ENCODE data around the gene ZNF74. TPM values are rescaled to one million over a fixed set of nuclear protein-coding genes. Genes with fewer than 3 reads are reported as not detected.

The ZNF74 gene
- total RNA-seq, 1 experiment from 2014 or later = 34.3 TPM

DNA sequence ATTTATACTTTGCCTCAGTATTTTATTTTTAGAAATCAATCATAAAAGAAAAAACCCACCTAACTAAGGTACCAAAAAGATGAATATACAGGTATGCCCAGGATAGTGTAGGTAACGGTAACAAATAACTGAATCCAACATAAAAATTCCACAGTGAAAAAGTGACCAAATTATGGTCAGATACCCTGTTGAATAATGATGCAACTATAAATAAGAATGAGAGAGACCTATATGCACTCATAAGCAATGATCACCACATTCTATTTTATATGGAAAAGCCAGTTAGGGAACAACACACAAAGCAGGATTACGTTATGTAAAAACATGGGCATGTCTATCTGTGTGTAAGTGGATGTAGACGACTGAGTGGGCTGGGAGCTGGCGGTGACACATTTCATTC, 7.0 kb upstream of the ZNF74 start:
- Histone ChIP-seq H3K23ac (ENCODE audit: insufficient read length, low read depth, low read length) (no peak overlapping the region), H3K4me2 (ENCODE audit: insufficient read depth, insufficient read length, low read length) (no peak overlapping the region), H3K23me2 (ENCODE audit: insufficient read length, low read depth, low read length, poor library complexity, severe bottlenecking) (no peaks in the 10 kb centered on the region), H3K14ac (ENCODE audit: insufficient read depth, low read length) (no peak overlapping the region), H4K91ac (ENCODE audit: insufficient read length, low read depth, low read length) (no peak overlapping the region), H3K4ac (ENCODE audit: low read depth, low read length) (no peak overlapping the region), H2BK12ac (ENCODE audit: insufficient read length, low read depth, low read length) (no peak overlapping the region), H3K79me2 (ENCODE audit: insufficient read depth, low read length) (no peaks in the 10 kb centered on the region), H3K27ac (ENCODE audit: insufficient read length, low read depth, low read length) (no peak overlapping the region), H4K20me1 (ENCODE audit: control insufficient read depth, insufficient read depth, insufficient read length) (no peaks in the 10 kb centered on the region), H3K18ac (ENCODE audit: insufficient read length, low read depth, low read length) (no peak overlapping the region), H3K27me3 (ENCODE audit: insufficient read depth, low read length) (no peaks in the 10 kb centered on the region), H2AFZ (ENCODE audit: low read length) (no peak overlapping the region), H3T11ph (ENCODE audit: low read length) (no peak overlapping the region), H3K56ac (ENCODE audit: insufficient read length, low read depth, low read length) (no peak overlapping the region), H2BK5ac (ENCODE audit: insufficient read length, low read length) (no peak overlapping the region), H3K79me1 (ENCODE audit: insufficient read depth, low read depth, low read length, poor library complexity, severe bottlenecking) (no peaks in the 10 kb centered on the region), H4K5ac (ENCODE audit: insufficient read length, low read depth, low read length) (no peak overlapping the region), H2AK5ac (ENCODE audit: insufficient read length, low read length) (no peak overlapping the region), H3K9me3 (ENCODE audit: control insufficient read depth, low read depth, low read length) (no peaks in the 10 kb centered on the region), H3K4me1 (ENCODE audit: insufficient read depth, low read length) (no peaks in the 10 kb centered on the region), H2BK120ac (ENCODE audit: low read depth, low read length, poor library complexity, severe bottlenecking) (no peak overlapping the region), H2BK15ac (ENCODE audit: low read depth, low read length) (no peak overlapping the region), H3K9ac (ENCODE audit: extremely low read depth, insufficient read length, low read length) (no peak overlapping the region), H2BK20ac (ENCODE audit: low read depth, low read length, poor library complexity, severe bottlenecking) (no peak overlapping the region), H4K8ac (replicated peaks; ENCODE audit: insufficient read length, low read depth, low read length) (no peak overlapping the region)
- Mint-ChIP-seq H3K27ac (no peak overlapping the region), H3K4me3 (no peak overlapping the region), H3K4me1 (no peaks in the 10 kb centered on the region), H3K36me3 (ENCODE audit: insufficient read depth in 1 of 3, low read depth in 3 of 3) (no peaks in the 10 kb centered on the region), H3K9me3 (no peaks in the 10 kb centered on the region), H3K27me3 (ENCODE audit: low read depth) (peaks cover 9% of the 10 kb centered on the region)
- TF ChIP-seq CTCF (conservative IDR thresholded peaks at IDR 0.05) = no peak
- no peak for DNase-seq
- WGBS (ENCODE audit: extremely low coverage, insufficient read length, low lambda C conversion rate) = no CpG with 5 or more reads among the region's 4 CpGs

All from H9 (cell line).